MG63 (cell line): ENCODE data around the gene COL12A1. TPM values are rescaled to one million over a fixed set of nuclear protein-coding genes. Genes with fewer than 3 reads are reported as not detected.
A peak's percentile ranks its signal among the peaks of the same experiment; 100 is the strongest.

Experiments
- DNase-seq: peaks from one replicate; pipeline ENCODE4 v3.0.0-alpha.2; 2020
- H3K27me3 ChIP-seq: fragments of 250-450 bp; sonication (Bioruptor Pico); 2 replicates; pipeline ENCODE4 v1.5.1; 2020; ENCODE audit warnings: mild to moderate bottlenecking, moderate library complexity
- H3K36me3 ChIP-seq: fragments of 250-450 bp; sonication (Bioruptor Pico); 2 replicates; pipeline ENCODE4 v1.5.1; 2020; ENCODE audit warnings: mild to moderate bottlenecking, moderate library complexity
- H3K4me3 ChIP-seq: fragments of 250-450 bp; sonication (Bioruptor Pico); 2 replicates; pipeline ENCODE4 v1.5.1; 2020; ENCODE audit warnings: mild to moderate bottlenecking, moderate library complexity
- H3K9me3 ChIP-seq: fragments of 250-450 bp; sonication (Bioruptor Pico); 2 replicates; pipeline ENCODE4 v1.5.1; 2020; ENCODE audit warnings: mild to moderate bottlenecking, moderate library complexity
- total RNA-seq: library from RNA; depleted of rRNA; stranded (reverse); fragments of >200 nt; shearing (Covaris generic); gene quantifications from 2 replicates; pipeline ENCODE4 v1.2.3, GENCODE V29; 2014; ENCODE audit warnings: low replicate concordance

Gene COL12A1
- total RNA-seq, 1 experiment from 2014 or later, result 37.5 TPM

- no peak overlapping the region for H3K4me3 ChIP-seq
- no peak for DNase-seq
- H3K27me3 ChIP-seq, result no peaks in the 10 kb centered on the region
- no peaks in the 10 kb centered on the region for H3K9me3 ChIP-seq
- H3K36me3 ChIP-seq, result peaks cover 26% of the 10 kb centered on the region
Measured at GRCh38 chr6:75135450-75135849, 70.4 kb downstream of the COL12A1 start.

DNA sequence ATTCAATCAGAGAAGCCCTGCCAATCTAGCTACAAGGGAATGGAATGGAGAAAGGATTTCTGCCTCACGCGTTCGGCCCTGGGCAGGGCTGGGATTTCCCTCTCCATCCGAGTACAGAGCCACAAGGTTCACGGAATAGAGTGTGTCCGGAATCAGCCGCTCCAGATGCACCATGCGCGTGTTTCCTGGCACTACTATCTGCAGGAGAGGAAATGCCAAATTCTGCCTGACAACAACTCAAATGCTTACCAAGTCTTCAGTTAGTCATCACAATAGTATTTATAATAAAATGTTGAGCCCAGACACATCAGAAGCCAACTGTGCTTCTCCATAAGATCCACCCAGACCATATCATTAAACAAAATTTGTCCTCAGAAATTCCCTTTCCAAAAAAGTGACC, 75.1 kb downstream of the COL12A1 start:
- H3K36me3 ChIP-seq, result peaks cover 25% of the 10 kb centered on the region
- no peaks in the 10 kb centered on the region for H3K9me3 ChIP-seq
- no peaks in the 10 kb centered on the region for H3K27me3 ChIP-seq
- peak; percentile 83 for DNase-seq
- no peak overlapping the region for H3K4me3 ChIP-seq

- Histone ChIP-seq H3K4me3 (no peak overlapping the region), H3K27me3 (no peaks in the 10 kb centered on the region), H3K36me3 (peaks cover 25% of the 10 kb centered on the region), H3K9me3 (no peaks in the 10 kb centered on the region)
- DNase-seq, result no peak
Measured at GRCh38 chr6:75128878-75129570, 76.8 kb downstream of the COL12A1 start.

GRCh38 chr6:75126518-75126917, 79.3 kb downstream of the COL12A1 start:
- Histone ChIP-seq H3K36me3 (peaks cover 17% of the 10 kb centered on the region), H3K4me3 (no peak overlapping the region), H3K9me3 (no peaks in the 10 kb centered on the region), H3K27me3 (no peaks in the 10 kb centered on the region)
- DNase-seq, result no peak

DNA sequence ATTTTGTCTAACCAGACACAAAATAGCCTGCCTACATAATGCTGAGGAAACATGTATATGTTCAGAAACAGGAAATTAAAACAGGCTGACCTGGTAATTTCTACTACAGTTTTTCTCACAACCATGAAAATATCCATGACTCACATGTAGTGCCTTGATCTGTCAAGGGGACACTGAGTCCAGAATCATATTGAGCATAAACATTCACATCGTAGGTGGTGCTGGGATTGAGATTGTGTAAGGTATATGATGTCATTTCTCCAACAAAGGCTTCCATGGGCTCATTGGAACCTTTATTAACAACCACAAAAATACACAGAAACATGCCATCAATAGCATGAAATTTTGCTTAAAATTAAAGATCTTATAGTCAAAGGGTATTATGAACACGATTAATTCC, 80.9 kb downstream of the COL12A1 start:
- Histone ChIP-seq H3K27me3 (no peaks in the 10 kb centered on the region), H3K36me3 (peaks cover 18% of the 10 kb centered on the region), H3K4me3 (no peak overlapping the region), H3K9me3 (no peaks in the 10 kb centered on the region)
- DNase-seq, result no peak

DNA sequence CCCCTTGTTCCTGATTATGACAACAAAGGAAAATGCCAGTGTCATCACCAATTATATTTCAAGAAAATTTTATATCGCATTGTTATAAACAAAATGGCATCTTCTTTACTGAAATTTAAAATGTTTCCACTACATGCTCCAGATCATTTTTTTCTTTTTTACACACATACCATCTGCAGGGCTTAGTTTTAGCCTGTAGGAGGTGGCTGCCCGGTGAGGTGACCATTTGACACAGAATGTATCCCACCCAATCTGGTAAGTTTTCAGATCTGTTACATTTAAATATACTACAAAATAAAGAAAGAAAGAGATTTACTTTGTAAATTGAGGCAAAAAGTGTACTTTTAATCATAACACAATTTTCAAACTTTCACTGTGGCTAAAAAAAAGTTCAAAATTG, 81.8 kb downstream of the COL12A1 start:
- Histone ChIP-seq H3K36me3 (peaks cover 16% of the 10 kb centered on the region), H3K27me3 (no peaks in the 10 kb centered on the region), H3K4me3 (no peak overlapping the region), H3K9me3 (no peaks in the 10 kb centered on the region)
- DNase-seq, result no peak

DNA sequence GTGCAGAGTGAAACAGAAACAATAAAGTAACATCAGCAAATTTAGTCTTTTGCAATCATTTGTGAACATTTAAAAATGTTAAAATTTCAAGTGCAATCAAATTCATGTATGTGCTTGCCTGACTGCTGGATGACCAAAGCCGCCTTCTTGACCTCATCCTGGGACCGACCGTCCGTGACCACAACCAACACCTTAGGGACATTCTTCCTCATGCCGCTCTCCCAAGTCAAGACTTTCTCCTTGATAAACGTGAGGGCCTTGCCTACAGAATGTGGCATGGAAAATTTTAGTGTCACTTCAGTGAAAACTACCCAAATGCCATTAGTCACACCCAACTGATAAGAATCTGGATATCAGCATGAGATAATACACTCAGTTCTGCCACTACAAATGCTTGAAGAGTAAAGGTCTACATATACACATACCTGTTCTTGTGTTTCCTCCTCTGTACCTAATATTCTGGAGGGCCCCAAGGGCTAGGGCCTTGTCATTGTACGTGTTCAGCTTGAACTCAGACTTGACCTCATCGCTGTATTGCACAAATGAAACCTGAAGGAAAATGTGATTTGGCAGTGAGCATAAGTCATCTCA, 86.8 kb downstream of the COL12A1 start:
- H3K9me3 ChIP-seq, result no peaks in the 10 kb centered on the region
- no peak for DNase-seq
- peaks cover 16% of the 10 kb centered on the region for H3K36me3 ChIP-seq
- no peaks in the 10 kb centered on the region for H3K27me3 ChIP-seq
- no peak overlapping the region for H3K4me3 ChIP-seq

GRCh38 chr6:75117701-75118100, 88.2 kb downstream of the COL12A1 start:
- Histone ChIP-seq H3K27me3 (no peaks in the 10 kb centered on the region), H3K4me3 (no peak overlapping the region), H3K36me3 (peaks cover 16% of the 10 kb centered on the region), H3K9me3 (no peaks in the 10 kb centered on the region)
- DNase-seq, result no peak

DNA sequence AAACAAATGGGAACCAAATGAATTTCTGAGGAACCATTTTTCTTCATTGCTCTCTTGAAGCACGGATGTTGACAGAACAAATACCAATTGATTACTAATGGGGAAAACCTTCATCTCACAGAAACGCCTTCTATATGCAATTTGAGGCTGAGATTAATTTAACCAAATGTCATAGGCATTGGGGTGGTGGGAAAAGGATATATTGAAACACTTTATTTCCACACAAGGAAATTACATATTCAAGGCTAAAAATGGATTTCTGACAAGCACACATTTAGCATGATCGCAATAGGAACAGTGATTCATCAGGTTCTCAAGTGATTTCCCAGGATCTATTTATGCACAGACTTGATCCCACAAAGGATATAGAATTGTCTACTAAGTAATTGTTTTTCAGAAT, 88.9 kb downstream of the COL12A1 start:
- H3K36me3 ChIP-seq, result peaks cover 16% of the 10 kb centered on the region
- no peaks in the 10 kb centered on the region for H3K27me3 ChIP-seq
- no peaks in the 10 kb centered on the region for H3K9me3 ChIP-seq
- no peak overlapping the region for H3K4me3 ChIP-seq
- DNase-seq, result no peak

DNA sequence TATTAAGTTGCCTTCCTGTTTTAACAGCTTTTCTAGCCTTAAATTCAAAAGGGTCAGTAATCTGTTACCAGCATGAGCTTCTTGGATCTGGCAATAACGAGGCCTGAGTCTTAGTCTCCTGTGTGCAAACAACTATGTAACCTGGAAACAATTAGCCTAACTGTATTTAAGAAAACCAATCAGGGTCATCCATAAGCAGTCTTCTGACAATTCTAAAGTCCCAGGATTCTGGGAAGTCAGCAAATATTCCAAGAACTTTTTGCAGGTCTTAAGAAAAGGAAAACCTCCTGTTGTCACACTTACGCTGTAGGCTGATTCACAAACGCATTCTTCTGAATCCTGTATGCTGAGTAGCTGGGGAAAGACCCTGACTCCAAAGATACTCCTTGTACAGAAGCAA, 90.4 kb downstream of the COL12A1 start:
- peaks cover 16% of the 10 kb centered on the region for H3K36me3 ChIP-seq
- H3K4me3 ChIP-seq, result no peak overlapping the region
- no peaks in the 10 kb centered on the region for H3K9me3 ChIP-seq
- no peak for DNase-seq
- no peaks in the 10 kb centered on the region for H3K27me3 ChIP-seq

GRCh38 chr6:75114806-75115205, 91.0 kb downstream of the COL12A1 start:
- peaks cover 13% of the 10 kb centered on the region for H3K36me3 ChIP-seq
- no peaks in the 10 kb centered on the region for H3K27me3 ChIP-seq
- no peaks in the 10 kb centered on the region for H3K9me3 ChIP-seq

GRCh38 chr6:75114195-75114594, 91.7 kb downstream of the COL12A1 start:
- no peak overlapping the region for H3K4me3 ChIP-seq
- no peaks in the 10 kb centered on the region for H3K27me3 ChIP-seq
- H3K36me3 ChIP-seq, result peaks cover 9% of the 10 kb centered on the region
- DNase-seq, result no peak
- no peaks in the 10 kb centered on the region for H3K9me3 ChIP-seq

More at GRCh38 chr6:75114806-75115205, 91.0 kb downstream of the COL12A1 start:
- no peak overlapping the region for H3K4me3 ChIP-seq
- DNase-seq, result no peak

GRCh38 chr6:75113446-75113845, 92.4 kb downstream of the COL12A1 start:
- Histone ChIP-seq H3K4me3 (no peak overlapping the region), H3K9me3 (no peaks in the 10 kb centered on the region), H3K36me3 (peaks cover 3% of the 10 kb centered on the region), H3K27me3 (no peaks in the 10 kb centered on the region)
- no peak for DNase-seq

DNA sequence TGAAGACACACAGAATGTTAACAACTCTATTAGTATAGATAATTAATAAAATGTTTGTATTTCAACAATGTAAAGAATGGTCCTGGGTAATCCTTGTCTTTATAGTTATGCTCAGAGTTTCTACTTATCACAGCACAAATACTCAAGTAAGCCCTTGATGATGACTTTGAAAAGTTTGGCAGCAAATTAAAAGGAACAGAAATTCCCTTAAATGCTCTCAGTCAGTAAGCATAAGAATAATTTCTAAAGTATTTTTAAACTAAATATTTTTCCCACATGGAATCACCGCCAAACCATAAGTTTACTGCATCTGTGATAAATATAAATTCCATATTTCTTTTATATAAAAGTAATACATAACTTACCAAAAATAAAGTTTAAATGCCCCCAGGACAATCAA, 96.1 kb downstream of the COL12A1 start:
- no peaks in the 10 kb centered on the region for H3K9me3 ChIP-seq
- H3K27me3 ChIP-seq, result no peaks in the 10 kb centered on the region
- H3K36me3 ChIP-seq, result peaks cover 8% of the 10 kb centered on the region
- H3K4me3 ChIP-seq, result no peak overlapping the region
- no peak for DNase-seq

DNA sequence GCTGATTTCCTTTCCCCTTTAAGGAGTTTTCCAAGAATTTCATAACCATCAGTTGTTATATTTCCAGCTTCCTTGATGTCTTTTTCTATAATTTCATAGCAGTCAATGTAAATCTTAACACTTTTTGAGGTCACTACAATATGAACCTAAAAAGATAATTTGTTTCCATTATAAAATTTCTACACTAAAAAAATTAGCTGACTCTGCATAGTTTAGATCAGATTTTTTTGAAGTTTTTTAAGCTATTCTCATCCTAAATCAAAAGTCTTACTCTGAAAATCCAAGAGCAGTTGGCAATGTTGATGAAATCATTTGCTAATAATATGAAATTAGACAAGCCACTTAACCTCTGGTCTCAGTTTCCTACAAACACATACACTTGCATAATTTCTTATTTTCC, 96.8 kb downstream of the COL12A1 start:
- H3K36me3 ChIP-seq, result peaks cover 10% of the 10 kb centered on the region

DNA sequence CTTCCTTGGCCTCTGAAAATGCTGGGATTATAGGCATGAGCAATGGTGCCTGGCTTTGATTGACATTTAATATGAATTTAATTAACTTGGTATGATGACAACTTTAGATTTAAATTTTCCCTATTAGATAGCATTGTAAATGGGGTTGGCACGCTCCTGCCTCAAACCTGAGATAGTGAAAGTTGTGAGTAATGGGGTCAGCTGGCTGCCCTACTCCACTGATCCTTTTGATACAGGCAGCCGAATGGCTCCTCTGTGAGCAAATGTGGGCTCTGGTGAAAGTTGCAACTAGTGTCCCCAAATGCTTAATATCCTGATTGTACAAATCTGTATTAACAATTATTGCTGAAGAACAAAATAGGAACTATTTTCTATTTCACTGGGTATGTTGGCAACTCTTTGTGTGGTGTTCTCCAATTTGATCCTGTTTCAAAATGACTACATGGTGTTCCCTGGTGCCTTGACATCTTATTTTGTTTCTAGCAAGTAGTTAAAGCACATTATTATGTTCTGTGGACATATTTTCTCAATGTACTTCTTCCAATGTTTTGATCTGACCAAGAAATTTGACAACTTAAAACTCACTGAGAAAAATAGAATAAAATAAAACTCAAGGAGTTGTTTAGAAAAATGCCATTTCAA, 97.4 kb downstream of the COL12A1 start:
- H3K36me3 ChIP-seq, result peaks cover 10% of the 10 kb centered on the region
- no peak for DNase-seq

More for the DNA sequence above, 96.8 kb downstream of the COL12A1 start:
- Histone ChIP-seq H3K9me3 (no peaks in the 10 kb centered on the region), H3K4me3 (no peak overlapping the region), H3K27me3 (no peaks in the 10 kb centered on the region)
- DNase-seq, result no peak

DNA sequence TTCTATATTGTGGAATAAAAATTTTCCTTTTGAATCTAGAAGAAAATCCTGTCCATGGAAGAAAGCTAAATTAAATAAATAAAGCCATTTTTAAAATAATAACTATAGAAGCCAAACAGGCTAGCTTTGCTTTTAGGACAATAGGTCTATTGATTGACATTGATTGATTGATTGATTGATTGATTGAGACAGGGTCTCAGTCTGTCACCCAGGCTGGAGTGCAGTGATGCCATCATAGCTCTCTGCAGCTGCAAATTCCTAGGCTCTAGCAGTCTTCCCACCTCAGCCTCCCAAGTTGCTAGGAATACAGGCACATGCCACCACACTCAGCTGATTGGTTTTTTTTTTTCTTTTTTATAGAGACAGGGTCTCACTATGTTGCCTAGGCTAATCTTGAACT, 97.9 kb downstream of the COL12A1 start:
- no peaks in the 10 kb centered on the region for H3K27me3 ChIP-seq
- no peak for DNase-seq
- H3K4me3 ChIP-seq, result no peak overlapping the region
- H3K9me3 ChIP-seq, result no peaks in the 10 kb centered on the region
- peaks cover 10% of the 10 kb centered on the region for H3K36me3 ChIP-seq

More for the DNA sequence above, 97.4 kb downstream of the COL12A1 start:
- no peaks in the 10 kb centered on the region for H3K9me3 ChIP-seq
- H3K27me3 ChIP-seq, result no peaks in the 10 kb centered on the region
- no peak overlapping the region for H3K4me3 ChIP-seq

DNA sequence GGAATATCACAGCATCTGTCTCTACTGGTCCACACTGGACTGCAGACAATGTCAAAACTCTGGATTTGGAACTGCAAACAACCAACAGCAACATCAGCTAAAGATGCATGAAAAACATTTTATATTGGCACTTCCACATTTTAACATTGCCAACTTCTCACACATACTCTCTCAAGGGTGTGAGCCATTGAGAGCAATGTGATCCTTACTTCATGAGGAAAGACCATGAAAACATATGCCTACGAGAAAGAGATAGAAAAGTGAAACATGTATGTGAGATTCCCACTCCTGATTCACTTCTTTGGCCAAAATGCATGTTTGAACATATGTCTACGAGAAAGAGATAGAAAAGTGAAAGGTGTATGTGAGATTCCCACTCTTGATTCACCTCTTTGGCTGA, 99.4 kb downstream of the COL12A1 start:
- peaks cover 13% of the 10 kb centered on the region for H3K36me3 ChIP-seq
- H3K27me3 ChIP-seq, result no peaks in the 10 kb centered on the region
- no peak overlapping the region for H3K4me3 ChIP-seq
- no peak for DNase-seq
- no peaks in the 10 kb centered on the region for H3K9me3 ChIP-seq
